GM21447 (cell line): Measurements from ENCODE around the gene STIM1.
"Not testable (repeated sequence)": the region's sequence is repeated elsewhere in the genome, so short reads cannot be mapped to it uniquely, and the experiment has no call there.

Experiments
- ATAC-seq: cut with Tn5 transposase; IDR thresholded peaks from one replicate; pipeline ENCODE4 v1.9.1; 2021; ENCODE audit not compliant: unreplicated experiment

STIM1 gene

DNA sequence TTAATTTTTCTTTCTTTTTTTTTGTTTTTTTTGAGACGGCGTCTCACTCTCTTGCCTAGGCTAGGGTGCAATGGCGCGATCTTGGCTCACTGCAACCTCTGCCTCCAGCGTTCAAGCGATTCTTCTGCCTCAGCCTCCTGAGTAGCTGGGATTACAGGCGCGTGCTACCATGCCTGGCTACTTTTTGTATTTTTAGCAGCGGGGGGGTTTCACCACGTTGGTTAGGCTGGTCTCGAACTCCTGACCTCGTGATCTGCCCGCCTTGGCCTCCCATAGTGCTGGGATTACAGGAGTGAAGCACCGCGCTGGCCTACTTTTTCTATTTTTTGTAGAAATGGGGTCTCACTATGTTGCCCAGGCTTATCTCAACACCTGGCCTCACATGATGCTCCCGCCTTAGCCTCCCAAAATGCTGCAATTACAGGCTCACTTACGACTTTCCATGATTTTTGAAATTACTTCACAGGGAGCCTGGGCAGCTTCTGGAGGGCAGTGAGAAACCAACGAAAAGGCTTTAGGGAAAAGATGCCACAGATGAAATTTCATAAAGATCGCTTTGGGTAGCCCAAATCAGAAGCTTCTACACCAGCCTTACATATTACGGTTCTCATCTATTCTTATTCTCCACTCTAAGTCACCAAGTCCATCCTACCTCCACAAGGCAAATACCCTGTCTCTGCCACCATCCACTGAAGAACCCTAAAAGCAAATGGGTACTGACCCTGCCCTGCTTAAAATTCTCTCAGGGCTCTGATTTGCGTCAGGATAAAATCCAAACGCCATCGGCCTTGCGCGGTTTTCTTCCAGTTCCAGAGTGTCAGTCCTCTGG is 238.3 kb downstream of the STIM1 start:
- peak; percentile 4 for ATAC-seq

DNA sequence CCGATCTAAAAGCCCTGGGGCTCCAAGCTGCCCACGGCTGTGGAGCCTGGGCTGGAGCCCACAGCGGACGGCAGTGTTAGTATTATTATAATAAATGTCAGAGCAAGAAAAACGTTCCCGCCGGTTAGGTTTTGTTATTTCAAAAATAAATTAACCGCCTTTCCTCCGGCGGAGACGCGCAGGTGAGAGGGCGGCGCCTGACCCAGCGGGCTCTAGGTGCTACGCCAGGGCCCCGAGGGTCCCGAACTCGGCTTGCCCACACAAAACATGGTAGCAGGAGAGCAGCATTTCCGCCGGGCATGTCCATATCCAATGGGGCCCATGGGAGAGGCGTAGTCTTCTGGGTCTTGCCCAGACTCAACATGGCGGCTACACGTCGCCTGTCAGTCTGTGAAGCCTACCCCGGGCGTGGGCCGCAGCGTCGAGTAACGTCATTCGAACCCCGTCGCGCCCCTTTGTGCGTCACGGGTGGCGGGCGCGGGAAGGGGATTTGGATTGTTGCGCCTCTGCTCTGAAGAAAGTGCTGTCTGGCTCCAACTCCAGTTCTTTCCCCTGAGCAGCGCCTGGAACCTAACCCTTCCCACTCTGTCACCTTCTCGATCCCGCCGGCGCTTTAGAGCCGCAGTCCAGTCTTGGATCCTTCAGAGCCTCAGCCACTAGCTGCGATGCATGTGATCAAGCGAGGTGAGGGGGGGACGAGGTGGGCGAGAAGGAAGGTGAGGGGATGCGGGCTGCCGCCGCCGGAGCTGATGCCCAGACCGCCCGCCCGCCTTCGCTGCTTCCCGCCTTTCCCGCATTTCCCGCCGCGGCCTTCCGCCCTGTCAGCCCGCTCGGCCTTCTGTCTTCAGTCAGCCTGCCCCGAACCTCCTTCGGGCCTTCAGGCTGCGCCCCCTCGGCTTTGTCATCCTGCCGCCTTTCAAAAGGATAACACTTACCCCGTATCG is 239.2 kb downstream of the STIM1 start, which contains the start of gene RRM1:
TSS of gene RRM1 (plus strand) at position 452 of the 944 bp plus-strand sequence. CDS start at position 666, 214 bp downstream.
- ATAC-seq, result peak; percentile 92

DNA sequence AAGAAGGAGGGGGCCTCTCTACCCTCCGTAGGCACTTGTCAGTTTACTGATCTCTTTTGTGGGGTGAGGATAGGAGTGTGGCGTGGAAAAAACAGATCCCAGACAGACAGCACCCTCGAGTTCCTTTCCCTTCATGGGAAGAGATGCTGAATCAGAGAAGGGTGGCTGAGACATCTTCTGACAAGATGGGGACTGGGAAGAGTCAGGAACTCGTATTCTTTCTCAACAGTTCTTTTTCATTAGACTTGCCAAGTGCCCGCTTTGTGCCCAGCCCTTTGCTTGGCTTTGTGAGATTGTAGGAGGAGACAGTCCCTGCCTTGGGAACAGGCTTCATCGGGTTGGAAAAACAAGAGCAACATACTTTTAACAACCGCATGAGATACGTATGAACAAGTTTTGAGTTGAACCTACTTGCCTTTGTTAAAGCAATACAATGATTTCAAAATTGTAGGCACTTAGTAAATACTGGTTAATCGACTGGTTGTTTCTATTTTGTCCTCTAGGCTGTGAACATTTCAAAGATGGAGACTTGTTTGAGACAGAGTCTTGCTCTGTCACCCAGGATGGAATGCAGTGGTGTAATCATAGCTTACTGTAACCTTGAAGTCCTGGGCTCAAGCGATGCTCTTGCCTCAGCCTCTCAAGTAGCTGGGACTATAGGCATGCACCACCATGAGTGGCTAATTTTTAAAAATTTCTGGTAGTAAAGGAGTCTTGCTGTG is 240.2 kb downstream of the STIM1 start:
- no peak for ATAC-seq

DNA sequence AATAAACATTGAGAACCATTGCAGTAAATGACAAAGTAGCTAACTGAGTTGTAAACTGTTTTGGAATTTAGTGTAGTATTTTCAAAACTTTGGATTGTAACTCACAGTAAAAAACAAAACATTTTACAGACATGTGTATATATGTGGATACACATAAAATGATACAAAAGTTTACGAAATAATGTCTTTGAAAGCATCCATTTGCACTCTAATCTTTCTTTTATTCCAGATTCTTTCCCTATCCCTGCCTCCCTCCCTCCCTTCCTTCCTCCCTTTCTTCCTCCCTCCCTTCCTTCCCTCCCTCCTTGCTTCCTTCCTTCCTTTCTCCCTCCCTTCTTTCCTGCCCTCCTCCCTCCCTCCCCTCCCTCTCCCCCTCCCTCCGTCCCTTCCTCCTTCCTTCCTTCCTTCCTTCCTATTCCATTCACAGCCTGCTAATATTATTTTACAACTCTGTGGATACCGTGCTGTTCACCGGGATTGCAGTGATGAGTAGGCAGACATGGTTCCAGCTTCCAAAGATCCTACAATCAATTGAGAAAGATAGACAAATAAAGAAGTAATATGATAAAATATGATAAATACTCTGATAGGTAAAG is 242.7 kb downstream of the STIM1 start:
- ATAC-seq, result no peak

DNA sequence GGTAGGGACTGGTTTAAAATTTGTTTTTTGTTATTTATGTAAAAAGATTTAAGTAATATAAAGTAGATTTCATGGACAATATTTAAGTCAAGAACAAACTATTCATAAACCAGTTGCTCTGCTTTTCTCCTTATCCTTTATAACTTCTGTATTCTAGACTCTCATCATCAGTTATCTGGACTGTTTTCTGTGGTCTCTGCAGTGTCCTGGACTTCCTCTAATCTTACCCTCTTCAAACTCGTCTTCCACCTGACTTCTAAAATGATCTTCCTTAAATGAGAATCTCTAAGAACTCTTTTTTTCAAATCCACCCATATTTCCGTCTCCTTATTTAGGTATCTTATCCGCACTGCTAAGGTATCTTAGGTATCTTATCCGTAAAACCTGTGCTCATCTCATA is 247.2 kb downstream of the STIM1 start:
- ATAC-seq, result no peak

DNA sequence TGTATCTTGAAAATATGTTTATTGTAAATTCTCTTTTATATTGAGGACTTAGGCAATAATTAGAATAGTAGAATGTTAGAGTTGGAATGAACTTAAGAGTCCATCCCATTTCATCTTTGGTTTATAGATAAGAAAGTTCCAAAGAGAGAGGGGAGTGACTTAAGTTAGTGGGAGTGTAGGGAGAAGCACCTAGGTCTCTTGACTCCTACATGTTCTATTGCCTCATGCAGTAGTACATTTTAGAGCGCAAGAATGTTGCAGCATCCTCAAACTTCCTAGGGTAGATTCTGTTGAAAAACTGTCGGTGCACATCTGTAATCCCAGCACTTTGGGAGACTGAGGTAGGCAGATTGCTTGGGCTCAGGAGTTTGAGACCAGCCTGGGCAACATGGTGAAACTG is 247.8 kb downstream of the STIM1 start:
- no peak for ATAC-seq

DNA sequence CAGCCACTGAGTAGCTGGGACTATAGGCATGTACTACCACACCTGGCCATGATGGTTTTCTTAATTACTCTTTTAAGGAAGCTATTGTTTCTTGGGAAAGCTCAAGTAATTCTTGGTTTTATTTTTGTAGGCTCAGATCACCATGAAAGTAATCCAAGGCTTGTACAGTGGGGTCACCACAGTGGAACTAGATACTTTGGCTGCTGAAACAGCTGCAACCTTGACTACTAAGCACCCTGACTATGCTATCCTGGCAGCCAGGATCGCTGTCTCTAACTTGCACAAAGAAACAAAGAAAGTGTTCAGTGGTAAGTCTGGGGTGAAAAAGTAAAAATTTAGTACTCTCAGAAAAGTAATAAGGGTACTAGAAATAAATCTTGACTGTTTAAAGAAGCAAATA is 250.5 kb downstream of the STIM1 start:
- ATAC-seq, result no peak

DNA sequence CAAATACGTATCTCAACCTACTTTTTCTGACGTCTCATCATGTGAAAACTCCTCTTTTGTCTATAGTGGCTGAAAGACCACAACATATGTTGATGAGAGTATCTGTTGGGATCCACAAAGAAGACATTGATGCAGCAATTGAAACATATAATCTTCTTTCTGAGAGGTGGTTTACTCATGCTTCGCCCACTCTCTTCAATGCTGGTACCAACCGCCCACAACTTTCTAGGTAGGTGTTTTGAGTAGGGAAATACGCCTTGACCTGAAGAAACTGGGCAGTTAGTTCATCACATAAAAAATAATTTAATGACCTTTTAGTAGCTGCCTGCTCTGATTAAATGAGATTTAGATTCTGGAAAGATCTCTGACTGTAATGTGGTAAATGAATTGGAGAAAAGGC is 256.4 kb downstream of the STIM1 start:
- no peak for ATAC-seq

DNA sequence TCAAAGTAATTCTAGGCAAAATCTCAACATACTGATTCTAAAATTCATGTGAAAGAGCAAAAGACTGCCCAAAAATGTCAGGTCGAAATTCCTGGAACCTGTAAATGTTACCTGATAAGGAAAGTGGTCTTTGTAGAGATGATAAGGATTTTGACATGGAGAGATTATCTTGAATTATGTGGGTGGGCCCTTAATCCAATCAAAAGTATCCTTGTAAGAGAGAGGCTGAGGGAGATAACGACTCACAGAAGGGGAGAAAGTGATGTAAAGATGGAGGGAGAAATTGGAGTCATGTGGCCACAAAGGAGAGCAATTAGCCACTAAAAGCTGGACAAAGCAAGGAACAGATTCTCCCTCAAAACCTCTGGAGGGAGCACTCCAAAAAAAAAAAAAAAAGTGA is 259.7 kb downstream of the STIM1 start:
- ATAC-seq, result no peak

DNA sequence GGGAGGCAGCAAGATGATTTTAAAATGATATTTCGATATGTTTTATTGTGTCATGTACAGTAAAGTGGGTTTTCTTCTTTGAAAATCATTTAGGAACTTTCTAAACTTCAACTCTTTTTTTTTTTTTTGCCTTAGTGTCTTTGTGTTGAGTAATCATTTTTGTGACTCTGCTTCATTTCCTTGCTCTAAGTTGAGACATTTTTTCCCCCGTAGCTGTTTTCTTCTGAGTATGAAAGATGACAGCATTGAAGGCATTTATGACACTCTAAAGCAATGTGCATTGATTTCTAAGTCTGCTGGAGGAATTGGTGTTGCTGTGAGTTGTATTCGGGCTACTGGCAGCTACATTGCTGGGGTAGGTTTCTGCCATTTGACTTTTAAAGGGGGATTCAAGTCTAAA is 262.6 kb downstream of the STIM1 start:
- no peak for ATAC-seq

DNA sequence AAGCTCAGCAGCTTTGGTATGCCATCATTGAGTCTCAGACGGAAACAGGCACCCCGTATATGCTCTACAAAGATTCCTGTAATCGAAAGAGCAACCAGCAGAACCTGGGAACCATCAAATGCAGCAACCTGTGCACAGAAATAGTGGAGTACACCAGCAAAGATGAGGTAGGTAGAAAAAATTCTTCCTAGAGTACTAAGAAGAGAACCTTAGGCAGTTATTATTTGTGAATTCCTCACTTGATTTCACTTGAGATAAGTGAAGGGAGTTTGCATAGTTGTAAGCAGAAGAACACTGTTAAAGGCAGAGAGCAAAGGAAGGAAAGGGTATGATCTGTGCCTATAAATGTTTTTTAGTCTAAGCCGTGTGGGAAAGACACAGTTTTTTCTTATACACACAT is 267.8 kb downstream of the STIM1 start:
- ATAC-seq, result no peak

DNA sequence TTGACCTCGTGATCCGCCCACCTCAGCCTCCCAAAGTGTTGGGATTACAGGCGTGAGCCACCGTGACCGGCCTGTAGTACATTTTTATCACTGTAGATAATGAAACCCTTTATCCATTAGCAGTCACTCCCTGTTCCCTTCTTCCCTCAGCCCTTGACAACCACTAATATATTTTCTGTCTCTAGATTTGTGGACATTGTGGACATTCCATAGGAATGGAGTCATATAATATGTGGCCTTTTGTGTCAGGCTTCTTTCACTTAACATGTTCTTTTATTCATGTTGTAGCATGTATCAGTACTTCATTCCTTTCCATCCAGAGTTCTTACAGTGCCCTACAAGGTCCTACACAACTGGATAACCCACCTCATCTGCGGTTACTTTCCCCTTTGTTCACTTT is 269.7 kb downstream of the STIM1 start:
- ATAC-seq, result no peak

DNA sequence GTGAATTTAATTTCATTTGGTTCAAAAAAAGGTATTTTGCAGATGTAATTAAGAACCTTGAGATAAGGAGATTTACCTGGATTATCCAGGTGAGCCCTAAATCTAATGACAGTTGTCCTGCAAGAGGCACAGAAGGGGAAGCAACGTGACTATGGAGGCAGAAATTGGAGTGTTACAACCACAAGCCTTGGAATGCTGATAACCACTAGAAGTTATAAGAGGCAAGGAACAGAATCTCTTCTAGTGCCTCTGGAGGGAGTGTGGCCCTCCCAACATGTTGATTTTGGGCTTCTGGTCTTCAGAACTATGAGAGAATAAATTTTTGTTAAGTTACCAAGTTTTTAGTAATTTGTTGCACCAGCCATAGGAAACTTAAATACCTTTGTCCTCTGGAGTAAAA is 271.9 kb downstream of the STIM1 start:
- no peak for ATAC-seq

DNA sequence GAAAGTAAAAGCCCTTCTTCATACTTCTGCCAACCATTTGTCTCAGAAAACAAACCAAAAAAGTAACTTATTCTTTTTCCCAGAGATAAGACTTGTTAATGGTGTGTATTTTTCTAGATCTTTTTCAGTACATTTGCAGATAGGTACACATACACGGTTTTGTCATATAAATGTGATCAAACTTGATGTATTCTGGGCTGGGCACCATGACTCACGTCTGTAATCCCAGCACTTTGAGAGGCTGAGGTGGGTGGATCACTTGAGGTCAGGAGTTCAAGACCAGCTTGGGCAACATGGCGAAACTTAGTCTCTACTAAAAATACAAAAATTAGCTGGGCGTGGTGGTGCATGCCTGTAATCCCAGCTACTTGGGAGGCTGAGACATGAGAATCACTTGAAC is 274.8 kb downstream of the STIM1 start:
- not testable (repeated sequence) for ATAC-seq

DNA sequence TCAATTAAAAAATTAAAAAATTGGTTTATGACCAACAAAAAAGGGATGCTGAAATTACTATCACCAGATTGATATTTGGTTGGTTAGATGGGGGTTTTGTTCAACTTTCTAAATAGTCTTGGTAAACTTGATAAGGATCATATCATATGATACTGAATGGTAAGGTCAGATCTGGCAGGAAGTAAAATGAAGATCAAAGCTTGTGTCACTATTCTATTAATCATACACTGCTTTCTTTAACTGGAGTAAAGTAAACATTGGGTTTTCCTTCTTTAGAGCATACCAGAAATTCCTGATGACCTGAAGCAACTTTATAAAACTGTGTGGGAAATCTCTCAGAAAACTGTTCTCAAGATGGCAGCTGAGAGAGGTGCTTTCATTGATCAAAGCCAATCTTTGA is 279.3 kb downstream of the STIM1 start:
- no peak for ATAC-seq

DNA sequence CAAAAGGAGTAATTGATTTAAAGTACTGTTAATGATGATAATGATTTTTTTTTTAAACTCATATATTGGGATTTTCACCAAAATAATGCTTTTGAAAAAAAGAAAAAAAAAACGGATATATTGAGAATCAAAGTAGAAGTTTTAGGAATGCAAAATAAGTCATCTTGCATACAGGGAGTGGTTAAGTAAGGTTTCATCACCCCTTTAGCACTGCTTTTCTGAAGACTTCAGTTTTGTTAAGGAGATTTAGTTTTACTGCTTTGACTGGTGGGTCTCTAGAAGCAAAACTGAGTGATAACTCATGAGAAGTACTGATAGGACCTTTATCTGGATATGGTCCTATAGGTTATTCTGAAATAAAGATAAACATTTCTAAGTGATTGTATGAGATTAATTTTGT is 283.0 kb downstream of the STIM1 start:
- no peak for ATAC-seq

DNA sequence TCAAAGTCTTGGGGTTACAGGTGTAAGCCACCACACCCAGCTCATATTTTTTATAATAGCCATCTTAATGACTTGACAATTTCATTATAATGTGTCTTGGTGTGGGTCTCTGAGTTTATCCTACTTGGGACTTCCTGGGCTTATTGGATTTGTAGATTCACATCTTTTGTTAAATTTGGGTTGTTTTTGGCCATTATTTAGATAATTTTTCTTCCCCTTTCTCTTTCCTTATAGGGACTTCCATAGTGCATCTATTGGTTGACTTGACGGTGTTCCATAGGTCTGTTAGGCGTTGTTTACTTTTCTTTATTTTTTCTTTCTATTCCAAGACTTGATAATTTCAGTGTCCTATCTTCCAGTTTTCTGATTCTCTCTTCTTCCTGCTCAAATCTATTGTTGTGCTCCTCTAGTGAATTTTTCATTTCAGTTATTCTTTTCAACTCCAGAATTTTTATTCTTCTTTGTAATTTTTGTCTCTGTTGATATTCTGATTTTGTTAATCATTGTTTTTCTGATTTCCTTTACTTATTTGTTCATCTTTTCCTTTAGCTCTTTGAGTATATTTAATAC is 284.7 kb downstream of the STIM1 start:
- no peak for ATAC-seq
